Measurements from ENCODE around the gene CNTN6. TPM values are rescaled to one million over a fixed set of nuclear protein-coding genes. Genes with fewer than 3 reads are reported as not detected.

Gene CNTN6
- total RNA-seq, 1 experiment from 2014 or later = not detected

- Histone ChIP-seq H3K27me3 (ENCODE audit: insufficient read depth, low read length) (no peaks in the 10 kb centered on the region), H3K4me3 (replicated peaks in 1 of 2; ENCODE audit: low read depth in 1 of 2, low read length in 2 of 2) (no peak overlapping the region), H3K4me1 (ENCODE audit: control insufficient read depth in 1 of 2, insufficient read depth in 2 of 2, low read length in 2 of 2) (no peaks in the 10 kb centered on the region), H3K36me3 (ENCODE audit: control insufficient read depth in 1 of 2, insufficient read depth in 2 of 2, low read length in 2 of 2) (no peaks in the 10 kb centered on the region), H3K4me2 (ENCODE audit: low read length) (no peak overlapping the region), H3K27ac (ENCODE audit: low read depth, low read length) (no peak overlapping the region), H3K79me2 (ENCODE audit: insufficient read depth, low read length) (no peaks in the 10 kb centered on the region), H4K20me1 (ENCODE audit: insufficient read depth) (no peaks in the 10 kb centered on the region), H3K9ac (ENCODE audit: low read length) (no peak overlapping the region), H2AFZ (ENCODE audit: low read depth, low read length, poor library complexity, severe bottlenecking) (no peak overlapping the region), H3K9me3 (ENCODE audit: control insufficient read depth in 1 of 2, insufficient read depth in 1 of 2, low read depth in 1 of 2, low read length in 2 of 2) (peaks cover 4 to 7% of the 10 kb centered on the region in 2 experiments; a peak in 2 of 4 replicates), H3K9me2 (ENCODE audit: insufficient read depth) (no peaks in the 10 kb centered on the region)
- intact Hi-C loops (cut with micrococcal nuclease) = no loop called here
- TF ChIP-seq CEBPB (IDR thresholded peaks at IDR 0.05; ENCODE audit: low read depth) = no peak
- TF ChIP-seq ZNF274 (IDR thresholded peaks at IDR 0.05; ENCODE audit: low read depth, low read length) = no peak
- TF ChIP-seq ATF3 (IDR thresholded peaks at IDR 0.05) = no peak
- TF ChIP-seq EZH2phosphoT487 (IDR thresholded peaks at IDR 0.05; ENCODE audit: borderline replicate concordance) = no peak
- no peak for TF ChIP-seq ZBTB33 (IDR thresholded peaks at IDR 0.05; ENCODE audit: extremely low read depth, insufficient replicate concordance, low read length)
- TF ChIP-seq EZH2 (IDR thresholded peaks at IDR 0.05) = no peak
- TF ChIP-seq TCF7L2 (IDR thresholded peaks at IDR 0.05; ENCODE audit: borderline replicate concordance, extremely low read depth, insufficient read depth, insufficient read length) = no peak
- no peak for TF ChIP-seq ZFX (IDR thresholded peaks at IDR 0.05)
- no peak for TF ChIP-seq SIN3A (IDR thresholded peaks at IDR 0.05; ENCODE audit: low read depth)
- no peak for TF ChIP-seq EGR1 (IDR thresholded peaks at IDR 0.05; ENCODE audit: low read depth)
- no peak for TF ChIP-seq MAX (IDR thresholded peaks at IDR 0.05)
- TF ChIP-seq FOSL1 (IDR thresholded peaks at IDR 0.05; ENCODE audit: low read depth) = no peak
- TF ChIP-seq REST (IDR thresholded peaks at IDR 0.05; ENCODE audit: low read depth) = no peak
- TF ChIP-seq RAD21 (IDR thresholded peaks at IDR 0.05; ENCODE audit: low read depth) = no peak
- TF ChIP-seq CBX3 (IDR thresholded peaks at IDR 0.05; ENCODE audit: low read depth) = no peak
- TF ChIP-seq POLR2A (IDR thresholded peaks at IDR 0.05; ENCODE audit: borderline replicate concordance, extremely low read depth, insufficient read depth, insufficient read length) = no peak
- TF ChIP-seq POLR2AphosphoS5 (IDR thresholded peaks at IDR 0.05; ENCODE audit: low read depth, low read length) = no peak
- no peak for TF ChIP-seq YY1 (IDR thresholded peaks at IDR 0.05; ENCODE audit: extremely low read depth, insufficient replicate concordance, low read depth, low read length)
- ATAC-seq (no peak), DNase-seq (ENCODE audit: low read depth, low spot score) (no peak)
- RAD21 ChIA-PET (ENCODE audit: low non-redundant PET in 1 of 2, low total read pairs in 2 of 2, uncharacterized antibody in 2 of 2, unreplicated experiment in 2 of 2) = no interaction called here
- POLR2A ChIA-PET = no interaction called here
- BruUV-seq (replicated peaks) = no TSS peak
- CTCF ChIA-PET = no interaction called here
Observed at GRCh38 chr3:1207904-1208303, 115.1 kb downstream of the CNTN6 start.

Measured in HCT116 (cell line).